Measurements from ENCODE around the gene B3GNT5. TPM values are rescaled to one million over a fixed set of nuclear protein-coding genes. Genes with fewer than 3 reads are reported as not detected.

Gene B3GNT5
- total and polyA plus RNA-seq, 9 of the 15 experiments (the other 6 are each of a cell fraction or from before 2014, with no cell fraction given), result 8.8 to 23.8 (median 14.4) TPM

DNA sequence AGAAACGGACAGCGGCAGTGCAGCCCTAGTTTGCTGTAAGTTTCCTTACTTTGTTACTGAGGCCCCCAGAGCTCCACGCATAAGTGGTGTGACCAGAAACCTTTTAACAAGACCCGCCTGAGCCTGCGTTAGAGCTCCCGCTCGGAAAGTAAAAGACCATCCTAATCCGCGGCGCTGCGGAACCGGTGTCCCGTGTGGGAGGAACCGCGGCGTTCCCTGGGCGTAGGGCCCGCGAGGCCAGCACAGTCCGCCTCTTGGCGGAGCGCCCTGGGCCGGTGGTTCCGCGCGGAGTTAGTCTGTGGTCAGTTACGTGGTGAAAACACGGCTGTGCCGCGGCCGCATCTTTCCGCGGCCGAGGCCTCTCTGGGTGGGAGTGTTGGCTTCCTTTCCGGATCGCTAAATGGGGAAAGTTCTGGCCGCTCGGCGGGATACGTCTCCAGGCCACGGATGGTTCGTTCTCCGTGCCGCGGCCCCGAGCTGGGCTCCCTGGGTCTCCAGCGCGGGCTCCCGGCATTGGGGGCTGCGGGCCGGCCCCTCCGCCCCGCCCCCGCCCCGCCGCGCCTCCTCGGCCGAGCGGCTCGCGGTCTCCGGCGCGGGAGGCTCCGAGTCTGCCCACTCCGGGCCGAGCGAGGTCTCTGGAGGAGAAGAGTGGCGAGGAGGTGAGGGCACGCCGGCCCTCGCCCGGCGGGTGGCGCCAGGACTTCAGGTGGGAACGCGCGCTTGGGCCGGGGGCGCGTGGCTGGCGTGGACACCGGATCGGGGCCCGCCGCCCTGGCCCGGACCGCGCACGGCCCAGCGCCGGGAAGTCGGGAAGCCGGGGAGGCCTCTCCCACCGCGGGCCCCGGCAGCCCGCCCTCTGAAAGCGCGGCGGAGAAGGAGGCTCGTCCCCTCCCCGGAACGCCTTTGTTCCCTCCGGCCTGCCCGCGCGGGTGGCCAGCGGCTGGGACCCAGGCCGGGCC, 754 bp downstream of the B3GNT5 start (continued):
- TF ChIP-seq, protein P1, sequence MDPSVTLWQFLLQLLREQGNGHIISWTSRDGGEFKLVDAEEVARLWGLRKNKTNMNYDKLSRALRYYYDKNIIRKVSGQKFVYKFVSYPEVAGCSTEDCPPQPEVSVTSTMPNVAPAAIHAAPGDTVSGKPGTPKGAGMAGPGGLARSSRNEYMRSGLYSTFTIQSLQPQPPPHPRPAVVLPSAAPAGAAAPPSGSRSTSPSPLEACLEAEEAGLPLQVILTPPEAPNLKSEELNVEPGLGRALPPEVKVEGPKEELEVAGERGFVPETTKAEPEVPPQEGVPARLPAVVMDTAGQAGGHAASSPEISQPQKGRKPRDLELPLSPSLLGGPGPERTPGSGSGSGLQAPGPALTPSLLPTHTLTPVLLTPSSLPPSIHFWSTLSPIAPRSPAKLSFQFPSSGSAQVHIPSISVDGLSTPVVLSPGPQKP (CRISPR knock-in tag; IDR thresholded peaks at IDR 0.05), result no peak
- TF ChIP-seq HDAC6 (IDR thresholded peaks at IDR 0.05; ENCODE audit: low read depth, low read length), result no peak
- TF ChIP-seq EP400 (IDR thresholded peaks at IDR 0.05), result peak; percentile 26
- TF ChIP-seq, protein P2, sequence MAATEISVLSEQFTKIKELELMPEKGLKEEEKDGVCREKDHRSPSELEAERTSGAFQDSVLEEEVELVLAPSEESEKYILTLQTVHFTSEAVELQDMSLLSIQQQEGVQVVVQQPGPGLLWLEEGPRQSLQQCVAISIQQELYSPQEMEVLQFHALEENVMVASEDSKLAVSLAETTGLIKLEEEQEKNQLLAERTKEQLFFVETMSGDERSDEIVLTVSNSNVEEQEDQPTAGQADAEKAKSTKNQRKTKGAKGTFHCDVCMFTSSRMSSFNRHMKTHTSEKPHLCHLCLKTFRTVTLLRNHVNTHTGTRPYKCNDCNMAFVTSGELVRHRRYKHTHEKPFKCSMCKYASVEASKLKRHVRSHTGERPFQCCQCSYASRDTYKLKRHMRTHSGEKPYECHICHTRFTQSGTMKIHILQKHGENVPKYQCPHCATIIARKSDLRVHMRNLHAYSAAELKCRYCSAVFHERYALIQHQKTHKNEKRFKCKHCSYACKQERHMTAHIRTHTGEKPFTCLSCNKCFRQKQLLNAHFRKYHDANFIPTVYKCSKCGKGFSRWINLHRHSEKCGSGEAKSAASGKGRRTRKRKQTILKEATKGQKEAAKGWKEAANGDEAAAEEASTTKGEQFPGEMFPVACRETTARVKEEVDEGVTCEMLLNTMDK (IDR thresholded peaks at IDR 0.05; ENCODE audit: borderline replicate concordance, insufficient read depth, low read depth, low read length, poor library complexity, severe bottlenecking), result peak; percentile 49
- TF ChIP-seq, protein P3, sequence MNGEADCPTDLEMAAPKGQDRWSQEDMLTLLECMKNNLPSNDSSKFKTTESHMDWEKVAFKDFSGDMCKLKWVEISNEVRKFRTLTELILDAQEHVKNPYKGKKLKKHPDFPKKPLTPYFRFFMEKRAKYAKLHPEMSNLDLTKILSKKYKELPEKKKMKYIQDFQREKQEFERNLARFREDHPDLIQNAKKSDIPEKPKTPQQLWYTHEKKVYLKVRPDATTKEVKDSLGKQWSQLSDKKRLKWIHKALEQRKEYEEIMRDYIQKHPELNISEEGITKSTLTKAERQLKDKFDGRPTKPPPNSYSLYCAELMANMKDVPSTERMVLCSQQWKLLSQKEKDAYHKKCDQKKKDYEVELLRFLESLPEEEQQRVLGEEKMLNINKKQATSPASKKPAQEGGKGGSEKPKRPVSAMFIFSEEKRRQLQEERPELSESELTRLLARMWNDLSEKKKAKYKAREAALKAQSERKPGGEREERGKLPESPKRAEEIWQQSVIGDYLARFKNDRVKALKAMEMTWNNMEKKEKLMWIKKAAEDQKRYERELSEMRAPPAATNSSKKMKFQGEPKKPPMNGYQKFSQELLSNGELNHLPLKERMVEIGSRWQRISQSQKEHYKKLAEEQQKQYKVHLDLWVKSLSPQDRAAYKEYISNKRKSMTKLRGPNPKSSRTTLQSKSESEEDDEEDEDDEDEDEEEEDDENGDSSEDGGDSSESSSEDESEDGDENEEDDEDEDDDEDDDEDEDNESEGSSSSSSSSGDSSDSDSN (IDR thresholded peaks at IDR 0.05; ENCODE audit: borderline replicate concordance in 1 of 2, low read depth in 2 of 2, low read length in 2 of 2), result peak; percentile 78 to 84; a peak in 2 of 4 replicates
- no peak for TF ChIP-seq ZNF785 (CRISPR knock-in tag; IDR thresholded peaks at IDR 0.05)
- TF ChIP-seq, protein P4, sequence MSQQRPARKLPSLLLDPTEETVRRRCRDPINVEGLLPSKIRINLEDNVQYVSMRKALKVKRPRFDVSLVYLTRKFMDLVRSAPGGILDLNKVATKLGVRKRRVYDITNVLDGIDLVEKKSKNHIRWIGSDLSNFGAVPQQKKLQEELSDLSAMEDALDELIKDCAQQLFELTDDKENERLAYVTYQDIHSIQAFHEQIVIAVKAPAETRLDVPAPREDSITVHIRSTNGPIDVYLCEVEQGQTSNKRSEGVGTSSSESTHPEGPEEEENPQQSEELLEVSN (IDR thresholded peaks at IDR 0.05; ENCODE audit: borderline replicate concordance in 1 of 2, extremely low read depth in 1 of 2, insufficient read depth in 1 of 2, insufficient read length in 1 of 2, low read depth in 1 of 2, low read length in 1 of 2, poor library complexity in 1 of 2, severe bottlenecking in 1 of 2), result peak in 1 of 2 experiments; percentile 63
- no peak for TF ChIP-seq ELF4 (CRISPR knock-in tag; IDR thresholded peaks at IDR 0.05)
- no peak for TF ChIP-seq CC2D1A (IDR thresholded peaks at IDR 0.05)
- peak; percentile 47; the same call in 1 of the 2 replicates for TF ChIP-seq HDAC2 (IDR thresholded peaks at IDR 0.05)
- no peak for TF ChIP-seq FOXM1 (IDR thresholded peaks at IDR 0.05; ENCODE audit: low read depth)
- peak; percentile 44; the same call in 1 of the 2 replicates for TF ChIP-seq FOXM1 (CRISPR knock-in tag; IDR thresholded peaks at IDR 0.05; ENCODE audit: low read depth)
- no peak for TF ChIP-seq ETV6 (IDR thresholded peaks at IDR 0.05; ENCODE audit: borderline replicate concordance in 1 of 2, low read depth in 2 of 2, low read length in 1 of 2)
- 0 out of 2 replicates have a peak, but pooled peaks have one; percentile 26 for TF ChIP-seq ETV6 (CRISPR knock-in tag; IDR thresholded peaks at IDR 0.05; ENCODE audit: borderline replicate concordance)
- TF ChIP-seq GABPB1 (CRISPR knock-in tag; IDR thresholded peaks at IDR 0.05), result no peak; the same call in 1 of the 2 replicates
- TF ChIP-seq GTF2E2 (tag; IDR thresholded peaks at IDR 0.05), result 0 out of 2 replicates have a peak, but pooled peaks have one; percentile 58
- no peak for TF ChIP-seq ZNF253 (CRISPR knock-in tag; conservative IDR thresholded peaks at IDR 0.05)
- TF ChIP-seq SMARCA4 (IDR thresholded peaks at IDR 0.05), result 0 out of 2 replicates have a peak, but pooled peaks have one; percentile 20
- TF ChIP-seq CHCHD3 (CRISPR knock-in tag; IDR thresholded peaks at IDR 0.05), result no peak
- 0 out of 2 replicates have a peak, but pooled peaks have one; percentile 10 for TF ChIP-seq SPI1 (IDR thresholded peaks at IDR 0.05; ENCODE audit: borderline replicate concordance, low read depth, low read length)
